Loucy (cell line): Measurements from ENCODE around the gene RFX3.

ENCODE experiments used
- H2AFZ ChIP-seq: fragments of 200-600 bp; sonication (generic); 2 replicates; pipeline ENCODE4 v1.6.0; 2016; ENCODE audit warnings: antibody characterized with exemption, mild to moderate bottlenecking, low read length, moderate library complexity
- H3F3A ChIP-seq: fragments of 200-600 bp; 2 replicates; pipeline ENCODE4 v1.6.0; 2016; ENCODE audit warnings: antibody characterized with exemption, low read depth, mild to moderate bottlenecking
- H3K27me3 ChIP-seq: fragments of 200-600 bp; sonication (generic); 2 replicates; pipeline ENCODE4 v1.6.1; 2014; ENCODE audit warnings: low read length, mild to moderate bottlenecking; ENCODE audit not compliant: insufficient read depth, poor library complexity, severe bottlenecking
- H3K36me3 ChIP-seq: fragments of 200-600 bp; sonication (generic); 2 replicates; pipeline ENCODE4 v1.6.1; 2016; ENCODE audit warnings: low read length; ENCODE audit not compliant: insufficient read depth
- H3K4me1 ChIP-seq: fragments of 200-600 bp; sonication (generic); 2 replicates; pipeline ENCODE4 v1.5.1; 2014; ENCODE audit warnings: low read length, mild to moderate bottlenecking; ENCODE audit not compliant: insufficient read depth, poor library complexity, severe bottlenecking
- H3K4me2 ChIP-seq: fragments of 200-600 bp; sonication (generic); 2 replicates; pipeline ENCODE4 v1.6.0; 2014; ENCODE audit warnings: antibody characterized with exemption, low read length, low read depth, mild to moderate bottlenecking; ENCODE audit not compliant: poor library complexity, severe bottlenecking
- H3K4me3 ChIP-seq: fragments of 200-600 bp; sonication (generic); 2 replicates; pipeline ENCODE4 v1.5.1; 2014; ENCODE audit warnings: low read length, mild to moderate bottlenecking, mixed read lengths; ENCODE audit not compliant: poor library complexity, severe bottlenecking
- H3K79me2 ChIP-seq: fragments of 200-600 bp; sonication (generic); 2 replicates; pipeline ENCODE4 v1.6.1; 2014; ENCODE audit warnings: low read length; ENCODE audit not compliant: insufficient read depth
- H3K9ac ChIP-seq: fragments of 200-600 bp; sonication (generic); 2 replicates; pipeline ENCODE4 v1.6.0; 2014; ENCODE audit warnings: mild to moderate bottlenecking, low read depth, low read length, moderate library complexity; ENCODE audit not compliant: poor library complexity, severe bottlenecking
- H3K9me2 ChIP-seq: fragments of 200-600 bp; sonication (generic); replicated peaks from 2 replicates; pipeline ENCODE4 v1.6.1; 2016; ENCODE audit warnings: low read depth, low read length, mixed read lengths
- H3K9me3 ChIP-seq: fragments of 200-600 bp; sonication (generic); 2 replicates; pipeline ENCODE4 v1.6.1; 2014; ENCODE audit warnings: mild to moderate bottlenecking, antibody characterized with exemption, low read length, low read depth; ENCODE audit not compliant: insufficient read depth
- H4K20me1 ChIP-seq: fragments of 200-600 bp; sonication (generic); 2 replicates; pipeline ENCODE4 v1.6.0; 2014; ENCODE audit warnings: antibody characterized with exemption, low read length, mild to moderate bottlenecking; ENCODE audit not compliant: insufficient read depth, poor library complexity, severe bottlenecking
- CTCF ChIP-seq: fragments of 200-600 bp; sonication (generic); conservative IDR thresholded peaks from 2 replicates; pipeline ENCODE4 v1.5.1; 2014; ENCODE audit warnings: mild to moderate bottlenecking, antibody characterized with exemption, low read length
- EZH2phosphoT487 ChIP-seq: fragments of 200-600 bp; IDR thresholded peaks from 2 replicates; pipeline ENCODE4 v1.6.1; 2018; ENCODE audit warnings: antibody characterized with exemption, mild to moderate bottlenecking, moderate library complexity, borderline replicate concordance

RFX3 gene

GRCh38 chr9:3191715-3192114 lies 334.1 kb downstream of the RFX3 start:
- Histone ChIP-seq H3K9me3 (no peaks in the 10 kb centered on the region), H3K9me2 (no peaks in the 10 kb centered on the region), H3K79me2 (no peaks in the 10 kb centered on the region), H3K4me1 (no peaks in the 10 kb centered on the region), H4K20me1 (no peaks in the 10 kb centered on the region), H3K9ac (no peak overlapping the region), H3K36me3 (no peaks in the 10 kb centered on the region), H2AFZ (no peak overlapping the region), H3K4me2 (no peak overlapping the region), H3K27me3 (no peaks in the 10 kb centered on the region), H3F3A (no peaks in the 10 kb centered on the region), H3K4me3 (no peak overlapping the region)
- TF ChIP-seq CTCF (no peak), EZH2phosphoT487 (no peak)

- no peaks in the 10 kb centered on the region for H3K9me3 ChIP-seq
- no peaks in the 10 kb centered on the region for H3K79me2 ChIP-seq
- no peak overlapping the region for H3K9ac ChIP-seq
Measured at GRCh38 chr9:3189113-3189861, 336.5 kb downstream of the RFX3 start.

GRCh38 chr9:3186751-3187150 lies 339.1 kb downstream of the RFX3 start:
- no peak overlapping the region for H3K4me3 ChIP-seq
- no peaks in the 10 kb centered on the region for H3K4me1 ChIP-seq
- no peaks in the 10 kb centered on the region for H3K27me3 ChIP-seq
- TF ChIP-seq CTCF: no peak
- TF ChIP-seq EZH2phosphoT487: no peak
- H3K9me2 ChIP-seq: no peaks in the 10 kb centered on the region
- H3F3A ChIP-seq: no peaks in the 10 kb centered on the region
- no peak overlapping the region for H2AFZ ChIP-seq
- H4K20me1 ChIP-seq: no peaks in the 10 kb centered on the region
- no peak overlapping the region for H3K9ac ChIP-seq
- no peaks in the 10 kb centered on the region for H3K79me2 ChIP-seq
- no peaks in the 10 kb centered on the region for H3K36me3 ChIP-seq
- no peaks in the 10 kb centered on the region for H3K9me3 ChIP-seq
- no peak overlapping the region for H3K4me2 ChIP-seq

More at GRCh38 chr9:3189113-3189861, 336.5 kb downstream of the RFX3 start:
- H3K9me2 ChIP-seq: no peaks in the 10 kb centered on the region
- TF ChIP-seq CTCF (no peak), EZH2phosphoT487 (no peak)
- H3K4me2 ChIP-seq: no peak overlapping the region
- no peaks in the 10 kb centered on the region for H3K27me3 ChIP-seq
- H3K4me3 ChIP-seq: no peak overlapping the region
- no peak overlapping the region for H2AFZ ChIP-seq
- no peaks in the 10 kb centered on the region for H3K36me3 ChIP-seq
- H4K20me1 ChIP-seq: no peaks in the 10 kb centered on the region
- H3K4me1 ChIP-seq: no peaks in the 10 kb centered on the region
- H3F3A ChIP-seq: no peaks in the 10 kb centered on the region
